Tibial nerve (tissue), 4 donors: ENCODE results near the gene KCNK7.

Experiments
- EP300 ChIP-seq, 2 donors: sonication (generic); formaldehyde crosslinking; IDR thresholded peaks; one replicate each; pipeline ENCODE4 v1.6.1; 2017; ENCODE audit warnings: antibody characterized with exemption in 2 of 2, mild to moderate bottlenecking in 1 of 2
- POLR2A ChIP-seq, 2 donors: fragments of 450-650 bp; IDR thresholded peaks; one replicate each; pipeline ENCODE4 v1.6.1; 2017; ENCODE audit warnings: antibody characterized with exemption in 2 of 2, mild to moderate bottlenecking in 2 of 2, moderate library complexity in 2 of 2
- TF ChIP-seq, protein P1 (sequence below), 5 experiments: fragments of 200-600 bp in 3 of 5; fragments of 450-650 bp in 2 of 5; sonication (generic) in 3 of 5; IDR thresholded peaks; one replicate each; pipeline ENCODE4 v1.5.1; 2016 to 2019; ENCODE audit warnings: antibody characterized with exemption in 5 of 5, mild to moderate bottlenecking in 3 of 5, moderate library complexity in 2 of 5

DNA sequence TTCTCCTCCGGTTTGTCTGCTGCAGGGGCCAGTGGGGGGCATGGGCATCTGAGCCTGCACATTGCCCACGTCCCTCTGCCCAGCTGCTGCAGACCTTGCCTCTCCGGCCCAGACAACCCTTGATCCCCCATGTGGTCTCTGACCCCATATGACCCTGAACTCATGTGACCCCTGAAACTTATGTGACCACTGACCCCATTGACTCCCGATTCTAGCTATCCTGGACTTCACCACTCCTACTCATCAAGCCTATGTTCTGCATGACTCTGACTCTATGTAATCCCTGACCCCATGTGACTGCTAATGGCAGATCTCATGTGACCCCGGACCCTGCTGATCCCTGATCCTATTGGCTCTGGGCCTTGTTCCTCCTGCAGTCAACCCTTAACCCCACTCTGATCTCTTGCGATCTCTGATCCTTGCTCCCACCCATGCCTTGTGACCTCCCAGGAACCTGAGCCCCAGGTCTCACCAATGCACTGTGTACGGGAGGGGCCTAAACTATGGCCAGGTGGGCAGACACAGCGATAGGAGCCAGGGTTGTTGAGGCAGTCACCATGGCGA is 43.1 kb downstream of the KCNK7 start:
- TF ChIP-seq, protein P1, sequence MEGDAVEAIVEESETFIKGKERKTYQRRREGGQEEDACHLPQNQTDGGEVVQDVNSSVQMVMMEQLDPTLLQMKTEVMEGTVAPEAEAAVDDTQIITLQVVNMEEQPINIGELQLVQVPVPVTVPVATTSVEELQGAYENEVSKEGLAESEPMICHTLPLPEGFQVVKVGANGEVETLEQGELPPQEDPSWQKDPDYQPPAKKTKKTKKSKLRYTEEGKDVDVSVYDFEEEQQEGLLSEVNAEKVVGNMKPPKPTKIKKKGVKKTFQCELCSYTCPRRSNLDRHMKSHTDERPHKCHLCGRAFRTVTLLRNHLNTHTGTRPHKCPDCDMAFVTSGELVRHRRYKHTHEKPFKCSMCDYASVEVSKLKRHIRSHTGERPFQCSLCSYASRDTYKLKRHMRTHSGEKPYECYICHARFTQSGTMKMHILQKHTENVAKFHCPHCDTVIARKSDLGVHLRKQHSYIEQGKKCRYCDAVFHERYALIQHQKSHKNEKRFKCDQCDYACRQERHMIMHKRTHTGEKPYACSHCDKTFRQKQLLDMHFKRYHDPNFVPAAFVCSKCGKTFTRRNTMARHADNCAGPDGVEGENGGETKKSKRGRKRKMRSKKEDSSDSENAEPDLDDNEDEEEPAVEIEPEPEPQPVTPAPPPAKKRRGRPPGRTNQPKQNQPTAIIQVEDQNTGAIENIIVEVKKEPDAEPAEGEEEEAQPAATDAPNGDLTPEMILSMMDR (IDR thresholded peaks at IDR 0.05), result peak in 1 of 5 experiments; percentile 2
- TF ChIP-seq EP300 (IDR thresholded peaks at IDR 0.05) (no peak), POLR2A (IDR thresholded peaks at IDR 0.05) (no peak)
